ENCODE results near the gene ALAD. TPM values are rescaled to one million over a fixed set of nuclear protein-coding genes. Genes with fewer than 3 reads are reported as not detected.
"Not testable (repeated sequence)": the region's sequence is repeated elsewhere in the genome, so short reads cannot be mapped to it uniquely, and the experiment has no call there.

Gene ALAD
- polyA plus RNA-seq, 3 donors = 42.1 to 53.9 (median 46.1) TPM

- DNase-seq = peak; percentile 78
Observed at GRCh38 chr9:113376634-113377567, 24.2 kb downstream of the ALAD start, which contains the start of gene HDHD3. TSS of gene HDHD3 (minus strand) at chr9:113376986. CDS start at chr9:113374354, 2,632 bp downstream.

GRCh38 chr9:113375057-113376023 is 25.7 kb downstream of the ALAD start:
- DNase-seq = no peak

- DNase-seq = no peak
Observed at GRCh38 chr9:113373676-113374392, 27.2 kb downstream of the ALAD start.

DNA sequence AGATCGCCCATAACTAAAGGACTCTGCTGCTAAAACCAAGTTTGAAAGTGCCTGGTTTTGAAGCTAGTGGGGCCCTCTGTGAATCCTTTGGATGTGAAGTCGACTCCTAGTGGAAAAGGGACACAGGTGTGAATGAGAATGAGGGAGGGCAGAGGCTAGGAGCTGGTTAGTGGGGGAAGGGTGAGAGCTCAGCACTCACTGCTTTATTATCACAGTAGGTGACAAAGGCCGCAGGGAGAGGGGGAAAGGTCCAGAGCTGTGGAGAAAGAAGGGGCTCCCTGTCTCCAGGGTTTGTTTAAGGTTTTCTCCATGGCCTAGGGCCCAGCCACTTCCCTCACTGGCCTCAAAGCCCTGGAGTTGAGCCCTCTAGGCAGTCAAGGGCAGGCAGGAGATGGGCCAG is 27.8 kb downstream of the ALAD start:
- no peak for DNase-seq

DNA sequence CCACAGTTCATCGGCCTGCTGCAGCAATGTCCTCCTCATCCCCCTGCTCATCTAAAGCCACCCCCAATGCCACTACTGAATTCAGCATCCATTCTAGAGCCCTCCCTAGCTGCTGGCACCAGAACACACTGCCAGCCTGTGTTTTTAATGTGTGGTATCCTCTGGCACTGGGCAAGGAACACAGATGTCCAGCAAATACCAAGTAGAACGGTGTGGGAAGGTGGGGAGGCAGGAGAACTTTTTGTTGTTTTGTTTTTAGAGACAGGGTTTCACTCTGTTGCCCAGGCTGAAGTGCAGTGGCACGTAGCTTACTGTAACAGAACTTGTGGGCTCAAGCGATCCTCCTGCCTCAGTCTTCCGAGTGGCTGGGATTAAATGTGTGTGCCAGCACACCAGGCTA is 29.0 kb downstream of the ALAD start:
- DNase-seq = no peak

GRCh38 chr9:113370806-113371325 is 30.2 kb downstream of the ALAD start:
- no peak for DNase-seq

- DNase-seq = no peak
Observed at GRCh38 chr9:113369855-113370140, 31.3 kb downstream of the ALAD start.

- no peak for DNase-seq
Observed at GRCh38 chr9:113368982-113369854, 31.9 kb downstream of the ALAD start.

GRCh38 chr9:113368348-113368981 is 32.6 kb downstream of the ALAD start:
- DNase-seq = no peak

DNA sequence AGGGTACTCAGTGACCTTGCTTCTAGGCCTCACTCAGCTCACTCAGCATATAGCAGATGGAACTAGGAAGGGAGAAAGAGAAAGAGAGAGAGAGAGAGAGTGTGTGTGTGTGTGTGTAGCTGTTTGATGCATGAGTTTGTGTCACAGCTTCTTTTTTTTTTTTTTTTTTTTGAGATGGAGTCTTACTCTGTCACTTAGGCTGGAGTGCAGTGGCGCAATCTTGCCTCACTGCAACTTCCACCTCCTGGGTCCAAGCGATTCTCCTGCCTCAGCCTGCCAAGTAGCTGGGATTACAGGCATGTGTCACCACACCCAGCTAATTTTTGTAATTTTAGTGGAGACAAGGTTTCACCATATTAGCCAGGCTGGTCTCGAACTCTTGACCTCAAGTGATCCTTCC is 35.4 kb downstream of the ALAD start:
- not testable (repeated sequence) for DNase-seq

GRCh38 chr9:113364951-113365350 is 36.1 kb downstream of the ALAD start:
- DNase-seq = no peak

DNA sequence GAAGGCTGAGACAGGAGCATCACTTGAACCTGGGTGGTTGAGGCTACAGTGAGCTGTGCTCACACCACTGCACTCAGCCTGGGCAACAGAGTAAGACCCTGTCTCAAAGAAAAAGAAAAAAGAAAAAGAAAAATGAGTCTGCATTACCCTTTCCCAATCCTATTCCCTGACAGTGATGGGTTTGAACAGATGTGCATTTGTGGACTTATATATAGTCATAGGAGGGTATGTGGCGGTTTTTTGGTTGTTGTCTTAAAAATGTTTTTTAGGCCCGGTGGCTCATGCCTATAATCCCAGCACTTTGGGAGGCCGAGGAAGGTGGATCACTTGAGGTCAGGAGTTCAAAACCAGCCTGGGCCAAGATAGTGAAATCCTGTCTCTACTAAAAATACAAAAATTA is 37.7 kb downstream of the ALAD start:
- DNase-seq = no peak

DNA sequence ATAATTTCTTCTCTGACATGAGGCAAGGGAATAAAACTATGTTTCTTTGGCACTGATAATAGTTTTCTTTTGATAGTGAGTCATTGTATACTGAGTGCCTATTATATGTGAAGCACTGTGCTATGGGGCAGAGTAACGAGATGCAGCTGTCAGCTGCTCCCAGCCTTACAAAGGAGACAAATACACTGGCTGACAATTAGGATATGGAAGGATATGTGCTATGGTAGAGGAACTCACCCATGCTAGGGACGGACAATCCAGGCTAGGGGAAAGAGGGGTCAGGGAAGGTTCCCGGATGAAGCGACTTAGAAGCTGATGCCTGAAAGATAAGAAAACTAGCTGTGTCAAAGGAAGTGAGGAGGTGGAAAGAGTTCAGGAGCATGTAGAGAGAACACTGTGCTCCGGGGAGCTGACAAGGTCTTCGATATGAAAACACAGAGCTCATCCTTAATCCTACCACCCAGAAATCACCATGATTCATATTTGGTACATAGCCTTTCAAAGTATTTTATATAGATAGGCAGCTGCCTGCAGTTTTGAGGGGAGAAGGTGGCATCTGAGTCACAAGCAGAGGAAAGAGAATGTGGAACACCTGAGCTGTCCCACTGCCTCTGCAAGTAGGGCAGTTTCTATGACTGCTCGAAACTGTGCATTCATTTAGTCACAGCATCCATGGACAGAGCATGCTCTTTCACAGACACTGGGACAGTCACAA is 39.6 kb downstream of the ALAD start:
- no peak for DNase-seq

DNA sequence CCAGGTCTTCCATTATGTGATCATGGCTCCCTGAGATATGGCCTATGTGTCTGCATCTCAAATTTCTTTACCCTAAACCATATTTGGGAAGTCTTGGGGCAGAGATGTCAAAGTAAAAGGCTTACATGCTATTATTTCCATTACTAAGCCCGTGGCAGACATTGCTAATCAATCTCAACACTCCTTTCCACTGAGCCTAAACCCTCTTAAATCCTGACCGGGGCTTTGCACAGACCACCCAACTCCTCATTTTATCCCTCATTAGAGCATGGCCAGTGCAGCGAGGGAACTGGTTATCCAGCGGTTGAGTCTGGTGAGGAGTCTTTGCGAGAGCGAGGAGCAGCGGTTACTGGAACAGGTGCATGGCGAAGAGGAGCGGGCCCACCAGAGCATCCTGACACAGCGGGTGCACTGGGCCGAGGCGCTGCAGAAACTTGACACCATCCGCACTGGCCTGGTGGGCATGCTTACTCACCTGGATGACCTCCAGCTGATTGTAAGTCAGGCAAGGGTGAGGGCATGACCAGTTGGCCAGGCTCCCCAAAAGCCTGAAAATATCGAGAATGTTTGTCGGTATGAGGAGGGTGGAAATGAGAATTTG is 40.7 kb downstream of the ALAD start:
- no peak for DNase-seq

GRCh38 chr9:113359385-113359784 is 41.7 kb downstream of the ALAD start:
- no peak for DNase-seq

GRCh38 chr9:113356686-113357292 is 44.3 kb downstream of the ALAD start:
- DNase-seq = no peak

DNA sequence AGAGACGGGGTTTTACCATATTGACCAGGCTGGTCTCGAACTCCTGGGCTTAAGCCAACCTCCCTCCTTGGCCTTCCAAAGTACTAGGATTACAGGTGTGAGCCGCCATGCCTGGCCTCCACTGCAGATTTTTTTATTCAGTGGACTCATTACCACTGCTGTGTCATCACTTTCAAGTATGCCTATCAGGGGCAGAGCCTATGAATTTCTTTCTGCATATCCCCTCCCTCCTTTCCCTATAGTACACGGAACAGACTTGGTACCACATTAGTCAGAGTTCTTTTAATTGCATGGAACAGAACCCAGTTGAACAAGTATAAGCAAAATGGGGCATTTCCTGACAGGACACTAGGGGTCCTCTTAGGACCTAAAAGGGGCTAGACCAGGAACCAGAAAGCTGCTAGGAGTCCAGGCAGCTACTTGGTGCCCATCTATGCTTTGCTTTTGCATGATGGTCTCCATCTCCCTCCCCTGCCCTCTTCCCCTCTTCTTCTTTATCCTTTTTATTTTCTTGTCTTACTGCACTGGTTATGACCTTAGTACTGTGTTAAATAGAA is 46.0 kb downstream of the ALAD start:
- no peak for DNase-seq

DNA sequence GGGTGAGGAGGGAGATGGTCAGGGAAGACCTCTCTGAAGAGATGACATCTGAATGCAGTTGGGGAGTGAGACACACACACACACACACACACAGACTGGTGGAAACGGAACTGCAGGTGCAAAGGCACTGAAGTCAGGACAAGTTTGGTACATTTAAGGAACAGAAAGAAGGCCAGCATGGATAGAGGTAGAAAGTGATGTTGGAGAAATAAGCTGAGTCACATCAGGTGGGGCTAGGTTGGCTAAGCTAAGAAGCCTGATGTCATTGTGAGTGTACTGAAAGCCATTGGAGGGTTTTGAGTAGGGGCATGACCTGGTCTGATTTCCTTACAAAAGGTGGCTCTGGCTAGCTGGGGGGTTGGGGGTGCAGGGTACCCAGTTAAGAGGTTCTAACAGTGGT is 48.7 kb downstream of the ALAD start:
- no peak for DNase-seq
